Heart left ventricle (tissue), 13 donors: ENCODE measurements around the gene CD74.

Source experiments
- POLR2A ChIP-seq, 2 donors: fragments of 450-650 bp; IDR thresholded peaks; one replicate each; pipeline ENCODE4 v1.6.1; 2017; ENCODE audit warnings: antibody characterized with exemption in 2 of 2, mild to moderate bottlenecking in 2 of 2, moderate library complexity in 2 of 2
- TF ChIP-seq, protein P1 (sequence below), 12 donors: fragments of 200-600 bp; sonication (generic) in 4 of 12; IDR thresholded peaks; one replicate each; pipeline versions ENCODE4 v1.5.0 to v1.8.0; 2018 to 2022; ENCODE audit warnings: antibody characterized with exemption in 12 of 12, mild to moderate bottlenecking in 5 of 12
- donor health status: ischemic (EF 13 %, LVEDD 7.1; RV severe dilation, severe dysfunction).
- donor health status: DM: no; HTN: yes; CAD: no.
- donor health status: DM: no; HTN: no; CAD: no.
- donor health status: ischemic (EF 25% LVEDD 6.9; RV normal size, moderate dysfunction).
- donor health status: ischemic (EF 25% LVEDD 5.7; RV mildly dilated, moderate dysfunction).
- donor health status: ischemic (EF 35%, LVEDD 5.7; RV mildly dilated, moderate dysfunction).
- donor health status: nonischemic (EF 11% LVEDD 7.7; RV severe dilation, severe dysfunction).
- donor health status: DM: yes; HTN: yes; CAD: no.
- donor health status: PGD.
- donor health status: ischemic (EF 29% LVEDD 5.4; RV normal size, mild dysfunction).
- donor health status: nonischemic (EF 23%, LVEDD 6.1; RV moderate dilation, normal function).

DNA sequence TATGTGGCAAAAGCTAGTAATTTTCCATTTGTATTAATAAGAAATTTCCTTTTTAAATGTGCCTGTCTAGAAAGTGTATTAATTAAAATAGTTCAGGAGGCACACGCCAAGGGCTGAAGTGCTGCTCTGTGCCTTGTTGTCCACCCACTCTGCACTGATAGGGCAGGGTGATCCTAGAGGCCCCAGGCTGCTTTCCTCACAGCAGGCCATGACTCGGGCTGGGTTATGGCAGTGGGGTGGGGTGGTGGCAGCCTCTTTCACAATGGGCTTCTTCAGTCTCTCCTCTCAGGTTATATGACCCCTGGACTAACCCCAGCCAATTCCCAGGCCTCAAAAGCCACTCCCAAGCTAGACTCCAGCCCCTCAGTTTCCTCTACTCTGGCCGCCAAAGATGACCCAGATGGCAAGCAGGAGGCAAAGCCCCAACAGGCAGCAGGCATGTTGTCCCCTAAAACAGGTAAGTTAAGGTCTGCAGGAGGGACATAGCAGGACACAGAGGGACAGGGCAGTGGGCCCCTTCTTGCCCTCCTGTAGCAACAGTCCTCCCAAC lies 19.5 kb downstream of the CD74 start:
- TF ChIP-seq, protein P1, sequence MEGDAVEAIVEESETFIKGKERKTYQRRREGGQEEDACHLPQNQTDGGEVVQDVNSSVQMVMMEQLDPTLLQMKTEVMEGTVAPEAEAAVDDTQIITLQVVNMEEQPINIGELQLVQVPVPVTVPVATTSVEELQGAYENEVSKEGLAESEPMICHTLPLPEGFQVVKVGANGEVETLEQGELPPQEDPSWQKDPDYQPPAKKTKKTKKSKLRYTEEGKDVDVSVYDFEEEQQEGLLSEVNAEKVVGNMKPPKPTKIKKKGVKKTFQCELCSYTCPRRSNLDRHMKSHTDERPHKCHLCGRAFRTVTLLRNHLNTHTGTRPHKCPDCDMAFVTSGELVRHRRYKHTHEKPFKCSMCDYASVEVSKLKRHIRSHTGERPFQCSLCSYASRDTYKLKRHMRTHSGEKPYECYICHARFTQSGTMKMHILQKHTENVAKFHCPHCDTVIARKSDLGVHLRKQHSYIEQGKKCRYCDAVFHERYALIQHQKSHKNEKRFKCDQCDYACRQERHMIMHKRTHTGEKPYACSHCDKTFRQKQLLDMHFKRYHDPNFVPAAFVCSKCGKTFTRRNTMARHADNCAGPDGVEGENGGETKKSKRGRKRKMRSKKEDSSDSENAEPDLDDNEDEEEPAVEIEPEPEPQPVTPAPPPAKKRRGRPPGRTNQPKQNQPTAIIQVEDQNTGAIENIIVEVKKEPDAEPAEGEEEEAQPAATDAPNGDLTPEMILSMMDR (IDR thresholded peaks at IDR 0.05): no peak
- TF ChIP-seq POLR2A (IDR thresholded peaks at IDR 0.05): no peak
